HG03159 (cell line): ENCODE measurements around the gene SVIL.
"Not testable (repeated sequence)": the region's sequence is repeated elsewhere in the genome, so short reads cannot be mapped to it uniquely, and the experiment has no call there.

Experiments used
- ATAC-seq: cut with Tn5 transposase; IDR thresholded peaks from one replicate; pipeline ENCODE4 v1.9.1; 2021; ENCODE audit warnings: mild to moderate bottlenecking, moderate library complexity; ENCODE audit not compliant: unreplicated experiment

The SVIL gene

GRCh38 chr10:29623797-29624196, 11.0 kb downstream of the SVIL start:
- ATAC-seq = no peak

- ATAC-seq = no peak
Observed at GRCh38 chr10:29622382-29622922, 12.3 kb downstream of the SVIL start.

GRCh38 chr10:29621161-29621560, 13.6 kb downstream of the SVIL start:
- ATAC-seq = no peak

GRCh38 chr10:29620112-29620690, 14.6 kb downstream of the SVIL start:
- no peak for ATAC-seq

GRCh38 chr10:29619241-29619669, 15.5 kb downstream of the SVIL start:
- ATAC-seq = no peak

GRCh38 chr10:29618341-29619171, 16.2 kb downstream of the SVIL start:
- no peak for ATAC-seq

GRCh38 chr10:29617880-29618340, 16.9 kb downstream of the SVIL start:
- no peak for ATAC-seq

GRCh38 chr10:29616542-29616941, 18.2 kb downstream of the SVIL start:
- ATAC-seq = no peak

- ATAC-seq = no peak
Observed at GRCh38 chr10:29615195-29615594, 19.6 kb downstream of the SVIL start.

- ATAC-seq = not testable (repeated sequence)
Observed at GRCh38 chr10:29614289-29614688, 20.5 kb downstream of the SVIL start.

- no peak for ATAC-seq
Observed at GRCh38 chr10:29613791-29614190, 21.0 kb downstream of the SVIL start.

GRCh38 chr10:29613196-29613595, 21.6 kb downstream of the SVIL start:
- no peak for ATAC-seq

GRCh38 chr10:29612657-29613056, 22.1 kb downstream of the SVIL start:
- ATAC-seq = no peak

GRCh38 chr10:29611781-29612381, 22.9 kb downstream of the SVIL start:
- ATAC-seq = no peak

GRCh38 chr10:29610876-29611647, 23.7 kb downstream of the SVIL start:
- ATAC-seq = no peak

GRCh38 chr10:29610331-29610730, 24.4 kb downstream of the SVIL start:
- not testable (repeated sequence) for ATAC-seq

- no peak for ATAC-seq
Observed at GRCh38 chr10:29609696-29610095, 25.1 kb downstream of the SVIL start.

GRCh38 chr10:29608476-29609301, 26.1 kb downstream of the SVIL start:
- no peak for ATAC-seq

- ATAC-seq = no peak
Observed at GRCh38 chr10:29608062-29608461, 26.7 kb downstream of the SVIL start.

GRCh38 chr10:29607576-29607975, 27.2 kb downstream of the SVIL start:
- ATAC-seq = no peak
